ENCODE measurements around the gene MTHFR.

- TF ChIP-seq POLR2A (IDR thresholded peaks at IDR 0.05) (no peak), CTCF (IDR thresholded peaks at IDR 0.05) (no peak), POLR2AphosphoS5 (IDR thresholded peaks at IDR 0.05) (no peak)
Observed at GRCh38 chr1:11836955-11837766, 31.4 kb upstream of the MTHFR start.

Measured in gastroesophageal sphincter (tissue), 3 donors.